Right cardiac atrium (tissue), 5 donors: ENCODE results near the gene TUBGCP2. TPM values are rescaled to one million over a fixed set of nuclear protein-coding genes. Genes with fewer than 3 reads are reported as not detected.
A peak's percentile ranks its signal among the peaks of the same experiment; 100 is the strongest.

Source experiments
- ATAC-seq, 2 donors: fragments of 200-7000 bp; cut with Tn5 transposase; one replicate each; pipeline versions ENCODE4 v1.8.0 to v1.9.1; 2020; ENCODE audit warnings: moderate library complexity in 2 of 2, mild to moderate bottlenecking in 1 of 2
- DNase-seq, 3 donors: peaks; one replicate each; pipeline ENCODE4 v3.0.0-alpha.2; 2020
- H3K27ac ChIP-seq: one replicate; pipeline ENCODE4 v1.5.1; 2013; ENCODE audit warnings: mild to moderate bottlenecking, low read length, control low read depth, moderate library complexity
- H3K27me3 ChIP-seq: one replicate; pipeline ENCODE4 v1.6.1; 2013; ENCODE audit not compliant: control insufficient read depth, insufficient read depth
- H3K4me1 ChIP-seq: one replicate; pipeline ENCODE4 v1.6.1; 2013; ENCODE audit warnings: low read length; ENCODE audit not compliant: control insufficient read depth, insufficient read depth
- H3K4me3 ChIP-seq: one replicate; pipeline ENCODE4 v1.5.1; 2013; ENCODE audit warnings: low read length, control low read depth
- H3K9me3 ChIP-seq: one replicate; pipeline ENCODE4 v1.6.1; 2013; ENCODE audit warnings: low read length; ENCODE audit not compliant: control insufficient read depth
- WGBS: extraction: QIAGEN DNeasy Blood & Tissue Kit; methylation state at CpG from one replicate; pipeline ENCODE4 v1.1.7; 2013; 5-methylcytosine and 5-hydroxymethylcytosine counted together
- intact Hi-C, 4 donors: fragments of 100-400 bp; cut with DNase I; formaldehyde crosslinking; loops; one replicate each; pipeline versions ENCODE4 v1.11.0 to v1.14.0; 2022 to 2023
- polyA plus RNA-seq: library from polyadenylated mRNA; stranded (reverse); fragments of 200-250 nt; gene quantifications from one replicate; pipeline ENCODE4 v1.2.3, GENCODE V29; 2013
- total RNA-seq, 4 donors: library from RNA; stranded (reverse); fragmentation: NEBNext Ultra II Directional; extraction: Animal tissue kit (Norgen Biotek cat#: 25700); gene quantifications; one replicate each; pipeline ENCODE4 v1.2.1, GENCODE V29; 2021
- donor health status: healthy with polysubstance abuse.
- donor health status: DM: no; HTN: yes; CAD: no.
- donor health status: DM: no; HTN: no; CAD: no.
- donor health status: DM: no; HTN: yes; CAD: no; lungs with severe emphysema.
- donor health status: DM: yes; HTN: yes; CAD: no.

Gene TUBGCP2
- total and polyA plus RNA-seq, 5 donors, result 23.0 to 45.9 (median 37.2) TPM

DNA sequence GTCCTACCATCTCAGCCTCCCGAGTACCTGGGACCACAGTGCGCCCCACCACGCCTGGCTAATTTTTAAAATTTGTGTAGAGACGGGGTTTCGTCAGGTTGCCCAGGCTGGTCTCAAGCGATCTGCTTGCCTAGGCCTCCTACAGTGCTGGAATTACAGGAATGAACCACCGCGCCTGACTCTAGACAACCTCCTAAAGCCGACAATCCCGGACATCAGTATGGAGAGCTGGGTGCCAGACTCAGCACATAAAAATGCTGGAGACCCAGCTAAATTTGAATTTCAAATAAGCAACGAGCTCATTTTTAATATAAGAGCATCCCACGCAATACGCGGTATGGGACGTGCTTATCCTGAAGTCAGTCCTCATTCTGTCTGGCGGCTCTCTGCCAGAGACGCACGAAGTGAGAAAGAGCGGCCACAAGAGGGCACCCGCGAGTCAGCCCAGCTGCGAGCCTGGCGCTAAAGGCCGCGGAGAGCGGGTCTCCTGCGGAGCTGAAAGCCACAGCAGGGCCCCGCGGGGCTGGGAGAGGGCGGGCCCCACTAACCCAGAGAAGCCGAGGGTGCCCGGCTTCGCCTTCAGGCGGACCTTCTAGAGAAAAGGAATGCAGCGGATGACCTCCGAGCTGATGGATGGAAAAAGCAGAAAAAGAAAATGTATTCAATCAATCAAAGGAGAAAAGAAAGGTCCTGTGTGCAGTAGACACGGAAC, 21.0 kb upstream of the TUBGCP2 start:
- no peaks in the 10 kb centered on the region for H3K4me1 ChIP-seq
- H3K4me3 ChIP-seq, result no peak overlapping the region
- no peaks in the 10 kb centered on the region for H3K27me3 ChIP-seq
- no peaks in the 10 kb centered on the region for H3K9me3 ChIP-seq
- intact Hi-C loops, result loop anchor here in 1 of 4 donors (5.0 to 10.0 kb wide), 2 partner anchors 195 to 278 kb away; partner anchors contain the start of gene CYP2E1
- 9% methylated on average over 37 of the region's 37 CpGs for WGBS
- ATAC-seq (peak; percentile 76 to 83), DNase-seq (peak; percentile 87 to 95 (median 92))
- no peak overlapping the region for H3K27ac ChIP-seq

DNA sequence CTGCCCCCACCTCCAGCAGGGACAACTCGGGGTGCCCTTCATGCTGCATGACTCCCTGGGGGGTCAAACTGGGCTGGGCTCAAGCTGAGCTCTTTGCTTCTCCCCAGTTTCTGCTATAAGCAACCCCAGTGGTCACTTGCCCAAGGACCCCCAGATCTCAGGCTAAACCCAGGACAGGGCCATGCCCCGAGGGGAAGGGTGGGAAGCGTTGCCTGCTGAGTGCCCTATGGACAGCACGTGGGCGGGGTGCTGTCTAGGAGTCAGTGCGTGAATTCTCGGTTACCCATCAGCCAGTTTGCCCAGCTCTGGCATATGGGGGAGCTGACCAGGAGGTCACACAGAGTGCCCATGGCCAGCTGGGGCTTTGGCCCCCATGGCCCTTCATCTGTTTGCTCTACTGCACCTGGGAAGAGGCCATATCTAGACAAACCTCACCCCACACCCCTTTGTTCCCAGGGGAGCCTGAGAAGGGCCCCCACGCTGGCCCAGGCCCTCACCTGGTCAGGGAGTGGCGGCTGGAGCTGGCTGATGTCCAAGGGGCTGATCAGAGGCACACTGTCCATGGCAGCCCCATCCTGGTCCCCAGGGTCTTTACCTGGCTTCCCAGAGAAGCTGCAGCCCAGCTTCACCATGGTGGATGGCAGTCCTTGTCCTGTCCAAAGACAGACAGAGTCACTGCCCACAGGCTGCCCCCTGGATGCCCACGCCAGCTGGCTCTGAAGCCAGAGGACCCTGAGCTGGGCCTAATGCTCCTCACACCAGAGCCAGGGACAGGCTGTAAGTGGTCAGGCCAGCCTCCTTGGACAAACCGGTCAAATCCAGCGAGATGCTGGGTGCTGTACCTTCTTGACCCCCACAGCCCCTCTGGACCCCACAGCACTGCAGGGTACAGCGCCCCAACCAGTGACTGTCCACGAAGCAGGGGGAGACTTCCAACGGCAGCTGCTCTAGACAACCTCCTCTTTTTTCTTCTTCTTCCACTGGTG, 20.0 kb upstream of the TUBGCP2 start:
- H3K4me3 ChIP-seq, result no peak overlapping the region
- 79% methylated on average over 15 of the region's 15 CpGs for WGBS
- no peaks in the 10 kb centered on the region for H3K4me1 ChIP-seq
- H3K27me3 ChIP-seq, result no peaks in the 10 kb centered on the region
- H3K9me3 ChIP-seq, result no peaks in the 10 kb centered on the region
- ATAC-seq, result no peak
- intact Hi-C loops, result loop anchor here in 1 of 4 donors (5.0 to 10.0 kb wide), 2 partner anchors 196 to 279 kb away; partner anchors contain the start of gene CYP2E1
- no peak overlapping the region for H3K27ac ChIP-seq
- peak in 2 of 3 donors; percentile 32 to 52 for DNase-seq

DNA sequence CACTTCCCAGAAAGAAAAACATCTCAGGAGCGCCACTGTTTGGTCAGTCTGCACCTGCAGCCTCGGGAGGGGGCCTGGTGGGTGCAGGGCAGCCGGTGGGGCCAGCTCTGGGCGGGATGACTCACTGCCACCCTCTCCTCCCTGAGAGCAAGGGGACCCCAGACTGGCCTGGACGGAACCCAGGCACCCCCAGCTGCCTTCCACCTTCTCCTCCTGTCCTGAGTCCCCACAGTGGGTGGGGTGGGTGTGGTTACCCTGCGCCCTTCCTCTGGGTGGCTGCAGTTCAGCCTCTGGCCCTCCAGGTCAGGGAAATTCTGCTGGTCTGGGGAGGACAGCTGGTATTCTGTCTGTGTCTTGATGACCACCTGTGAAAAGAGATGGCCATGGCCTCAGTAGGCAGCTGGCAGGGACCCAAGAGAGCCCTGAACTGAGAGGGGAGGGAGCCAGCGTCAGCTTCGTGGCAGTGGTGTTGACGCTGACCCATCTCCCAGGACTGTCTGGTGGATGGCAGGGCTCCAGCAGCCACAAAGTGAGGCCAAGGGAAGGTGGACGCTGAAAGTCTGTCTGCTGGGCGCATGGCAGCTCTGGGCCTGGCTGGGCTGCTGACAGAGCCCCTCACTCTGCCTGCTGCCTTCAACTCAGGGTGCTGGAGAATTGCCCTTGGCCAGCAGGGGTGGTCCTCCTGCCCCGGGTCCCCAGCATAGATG, 19.1 kb upstream of the TUBGCP2 start:
- DNase-seq, result peak in 2 of 3 donors; percentile 52 to 53
- Histone ChIP-seq H3K4me1 (no peaks in the 10 kb centered on the region), H3K9me3 (no peaks in the 10 kb centered on the region), H3K27me3 (no peaks in the 10 kb centered on the region), H3K27ac (no peak overlapping the region), H3K4me3 (no peak overlapping the region)
- no peak for ATAC-seq
- 45% methylated on average over 12 of the region's 12 CpGs for WGBS
- intact Hi-C loops, result loop anchor here in 1 of 4 donors (5.0 to 10.0 kb wide), 2 partner anchors 197 to 279 kb away; partner anchors contain the start of gene CYP2E1

DNA sequence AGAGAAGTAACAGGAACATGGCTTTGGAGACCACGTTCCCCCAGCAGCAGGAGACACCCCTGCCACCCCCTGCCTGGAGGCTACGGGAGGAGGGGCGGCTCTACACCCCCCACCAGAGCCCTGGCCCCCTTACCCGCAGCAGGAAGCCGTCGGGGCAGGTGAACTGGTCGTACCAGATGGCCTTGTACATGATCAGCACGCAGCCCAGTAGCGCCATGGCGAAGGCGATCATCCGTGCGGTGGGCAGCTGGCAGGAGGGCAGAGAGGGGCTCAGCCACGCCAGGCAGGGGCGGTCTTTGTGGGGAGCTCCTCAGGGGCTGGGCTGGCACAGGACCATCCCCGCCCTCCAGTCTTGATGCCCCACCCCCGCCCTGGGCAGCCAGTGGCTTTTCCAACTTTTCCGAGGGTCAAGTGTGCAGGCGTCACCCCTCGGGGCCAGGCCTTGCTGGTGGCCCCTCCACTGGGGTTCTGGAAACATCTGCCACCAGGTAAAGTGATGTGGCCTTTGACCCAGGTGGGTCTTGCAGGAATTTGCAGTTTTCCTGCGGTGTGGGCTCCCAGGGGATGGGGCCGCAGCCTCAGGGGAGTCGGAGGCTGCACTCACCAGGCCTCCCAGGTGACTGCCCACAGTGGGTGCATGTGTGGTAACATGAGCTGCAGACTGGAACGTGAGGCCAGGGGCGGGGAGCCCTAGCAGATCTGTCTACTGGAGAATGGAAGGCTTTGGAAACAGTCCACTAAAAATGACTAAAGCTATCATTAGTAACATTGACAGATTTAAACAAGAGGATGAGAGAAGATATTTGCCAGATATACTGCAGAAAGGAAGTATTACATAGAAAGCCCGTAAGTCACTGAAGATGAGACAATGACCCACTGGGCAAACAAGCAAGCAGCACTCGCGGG, 18.3 kb upstream of the TUBGCP2 start:
- no peak for ATAC-seq
- Histone ChIP-seq H3K27ac (no peak overlapping the region), H3K4me1 (no peaks in the 10 kb centered on the region), H3K27me3 (no peaks in the 10 kb centered on the region), H3K4me3 (no peak overlapping the region), H3K9me3 (no peaks in the 10 kb centered on the region)
- 27% methylated on average over 28 of the region's 28 CpGs for WGBS
- intact Hi-C loops, result loop anchor here in 1 of 4 donors (5.0 to 10.0 kb wide), 2 partner anchors 198 to 280 kb away; partner anchors contain the start of gene CYP2E1
- DNase-seq, result peak in 2 of 3 donors; percentile 33 to 50

DNA sequence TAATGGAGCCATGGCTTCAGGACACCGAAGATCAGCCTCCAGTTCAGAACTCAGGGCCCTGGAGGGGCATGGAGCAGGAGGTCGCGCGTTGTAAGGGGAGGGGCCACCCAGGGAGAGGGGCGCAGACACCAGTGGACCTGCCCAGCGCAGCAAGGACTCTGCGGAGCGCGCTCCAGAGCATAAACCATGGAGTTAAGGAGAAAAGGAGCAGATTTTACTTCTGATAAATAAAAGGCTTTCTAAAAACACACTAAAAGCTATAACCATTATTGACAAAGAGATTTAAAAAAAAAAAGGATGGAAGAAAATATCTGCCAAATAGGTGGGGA, 17.5 kb upstream of the TUBGCP2 start:
- intact Hi-C loops, result loop anchor here in 1 of 4 donors (5.0 to 10.0 kb wide), 2 partner anchors 199 to 281 kb away; partner anchors contain the start of gene CYP2E1
- H3K27me3 ChIP-seq, result no peaks in the 10 kb centered on the region
- ATAC-seq (no peak), DNase-seq (no peak)
- WGBS, result 29% methylated on average over 9 of the region's 9 CpGs
- H3K4me1 ChIP-seq, result no peaks in the 10 kb centered on the region
- peak overlapping the region; percentile 40 for H3K4me3 ChIP-seq
- H3K9me3 ChIP-seq, result no peaks in the 10 kb centered on the region
- H3K27ac ChIP-seq, result no peak overlapping the region

DNA sequence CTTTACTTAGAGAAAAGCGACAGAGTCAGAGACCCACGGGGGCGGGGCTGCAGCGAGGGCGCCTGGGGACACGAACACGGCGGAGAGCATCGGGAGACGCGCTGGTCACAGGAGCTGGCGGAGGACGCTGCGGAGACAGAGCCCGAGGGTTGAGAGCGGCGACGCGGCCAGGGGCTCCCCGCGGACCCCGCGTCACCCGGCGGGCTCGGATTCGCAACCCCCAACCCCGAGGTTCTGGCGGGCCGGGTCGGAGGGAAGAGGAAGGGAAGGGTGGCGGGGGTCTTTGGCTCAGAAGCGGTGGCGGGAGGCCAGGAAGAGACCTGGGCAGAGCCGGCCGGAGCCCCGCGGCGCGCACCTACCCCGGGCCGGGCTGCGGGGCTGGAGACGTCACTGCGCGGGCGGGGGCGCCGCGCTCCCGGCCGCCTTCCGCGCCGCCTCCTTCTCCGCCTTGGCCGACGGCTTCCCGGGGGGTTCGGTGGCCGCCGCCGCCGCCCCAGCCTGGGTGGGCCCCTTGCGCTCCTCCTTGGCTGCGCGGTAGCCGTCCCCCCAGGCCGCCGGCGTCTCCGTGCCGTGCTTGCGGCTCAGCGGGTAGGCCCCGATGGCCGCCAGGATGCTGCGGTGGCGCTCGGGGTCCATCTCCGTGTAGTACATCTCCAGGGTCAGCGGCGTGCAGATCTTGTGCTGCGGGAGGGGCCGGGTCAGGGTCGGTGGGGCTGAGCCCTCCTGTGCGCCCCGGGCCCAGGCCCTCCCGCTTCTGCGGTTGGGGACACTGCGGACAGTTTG, 17.0 kb upstream of the TUBGCP2 start:
- H3K27ac ChIP-seq, result no peak overlapping the region
- no peaks in the 10 kb centered on the region for H3K4me1 ChIP-seq
- intact Hi-C loops, result loop anchor here in 1 of 4 donors (5.0 to 10.0 kb wide), 2 partner anchors 199 to 282 kb away; partner anchors contain the start of gene CYP2E1
- peak overlapping the region; percentile 40 for H3K4me3 ChIP-seq
- peak in 2 of 3 donors; percentile 50 to 59 for DNase-seq
- WGBS, result 1% methylated on average over 91 of the region's 91 CpGs
- no peaks in the 10 kb centered on the region for H3K9me3 ChIP-seq
- ATAC-seq, result peak in 1 of 2 donors; percentile 16
- no peaks in the 10 kb centered on the region for H3K27me3 ChIP-seq

DNA sequence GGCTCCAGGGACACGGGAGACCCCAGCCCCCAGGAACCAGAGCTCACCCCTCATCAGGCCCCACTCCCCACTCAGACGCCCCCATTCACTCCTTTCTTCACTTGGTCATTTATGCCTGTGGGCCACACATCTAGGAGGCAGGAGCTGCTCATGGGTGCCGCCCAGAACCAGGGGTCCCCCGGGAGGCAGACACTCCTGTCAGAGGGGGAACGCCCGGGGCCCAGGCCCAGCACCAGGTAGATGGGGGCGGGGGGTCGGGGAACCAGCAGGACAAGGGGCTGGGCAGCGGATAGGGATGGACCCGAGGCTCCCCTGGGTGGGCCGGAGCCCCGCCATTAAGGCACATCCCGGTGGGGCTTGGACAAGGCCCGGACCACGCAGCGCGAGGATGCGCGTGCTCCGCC, 16.2 kb upstream of the TUBGCP2 start:
- peak in 1 of 2 donors; percentile 8 for ATAC-seq
- no peaks in the 10 kb centered on the region for H3K27me3 ChIP-seq
- intact Hi-C loops, result loop anchor here in 1 of 4 donors (5.0 to 10.0 kb wide), 2 partner anchors 200 to 282 kb away; partner anchors contain the start of gene CYP2E1
- 20% methylated on average over 20 of the region's 20 CpGs for WGBS
- no peaks in the 10 kb centered on the region for H3K9me3 ChIP-seq
- H3K4me3 ChIP-seq, result no peak overlapping the region
- H3K4me1 ChIP-seq, result no peaks in the 10 kb centered on the region
- H3K27ac ChIP-seq, result no peak overlapping the region
- DNase-seq, result peak in 1 of 3 donors; percentile 63

DNA sequence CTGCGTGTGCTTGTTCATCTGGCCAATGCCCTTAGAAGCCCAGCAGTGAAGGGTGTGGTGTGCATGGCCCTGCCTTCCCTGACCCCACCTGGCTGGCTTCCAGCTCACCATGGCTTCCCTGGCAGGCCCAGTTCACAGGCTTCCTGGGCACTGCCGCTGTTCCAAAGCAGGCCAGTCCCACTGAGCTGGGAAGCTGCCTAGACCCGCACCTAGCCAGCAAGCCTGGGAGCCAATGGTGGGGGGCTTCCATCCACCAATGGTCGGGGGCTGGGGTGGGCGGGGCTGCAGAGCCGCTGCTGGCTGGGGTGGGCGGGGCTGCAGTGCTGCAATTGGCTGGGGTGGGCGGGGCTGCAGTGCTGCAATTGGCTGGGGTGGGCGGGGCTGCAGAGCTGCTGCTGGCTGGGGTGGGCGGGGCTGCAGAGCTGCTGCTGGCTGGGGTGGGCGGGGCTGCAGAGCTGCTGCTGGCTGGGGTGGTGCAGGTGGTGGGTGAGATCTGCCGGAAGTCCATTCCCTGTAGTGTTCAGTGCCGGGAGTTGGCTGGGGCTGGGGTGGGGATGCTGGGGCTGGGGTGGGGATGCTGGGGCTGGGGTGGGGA, 15.6 kb upstream of the TUBGCP2 start:
- no peaks in the 10 kb centered on the region for H3K4me1 ChIP-seq
- no peak overlapping the region for H3K27ac ChIP-seq
- DNase-seq (peak; percentile 58 to 78 (median 72)), ATAC-seq (peak; percentile 48 to 62)
- no peaks in the 10 kb centered on the region for H3K27me3 ChIP-seq
- WGBS, result 7% methylated on average over 13 of the region's 13 CpGs
- intact Hi-C loops, result loop anchor here in 1 of 4 donors (10.0 kb wide), 1 partner anchor 201 kb away; the partner anchor contains the start of gene CYP2E1
- H3K9me3 ChIP-seq, result no peaks in the 10 kb centered on the region
- no peak overlapping the region for H3K4me3 ChIP-seq
